KMS-11 (cell line): ENCODE data around the gene NBEA.

Source experiments
- H2AFZ ChIP-seq: fragments of 200-600 bp; sonication (generic); 2 replicates; pipeline ENCODE4 v1.6.1; 2016; ENCODE audit warnings: antibody characterized with exemption, mixed run types, low read depth
- H3K27ac ChIP-seq: fragments of 200-600 bp; sonication (generic); 2 replicates; pipeline ENCODE4 v1.6.1; 2016; ENCODE audit warnings: mild to moderate bottlenecking, mixed run types
- H3K27me3 ChIP-seq: fragments of 200-600 bp; sonication (generic); 2 replicates; pipeline ENCODE4 v1.6.1; 2017; ENCODE audit warnings: mild to moderate bottlenecking, low read depth, mixed run types, moderate library complexity; ENCODE audit not compliant: insufficient read depth
- H3K36me3 ChIP-seq: fragments of 200-600 bp; sonication (generic); 2 replicates; pipeline ENCODE4 v1.6.1; 2017; ENCODE audit warnings: mild to moderate bottlenecking, mixed run types; ENCODE audit not compliant: insufficient read depth
- H3K4me1 ChIP-seq: fragments of 200-600 bp; sonication (generic); 2 replicates; pipeline ENCODE4 v1.6.1; 2016; ENCODE audit warnings: mild to moderate bottlenecking, low read depth, mixed run types; ENCODE audit not compliant: poor library complexity, severe bottlenecking
- H3K4me2 ChIP-seq: fragments of 200-600 bp; sonication (generic); 2 replicates; pipeline ENCODE4 v1.7.0; 2016; ENCODE audit warnings: mild to moderate bottlenecking, mixed run types
- H3K4me3 ChIP-seq: fragments of 200-600 bp; sonication (generic); IDR thresholded peaks from 2 replicates; pipeline ENCODE4 v1.6.1; 2017; ENCODE audit warnings: low read depth, low read length, mixed read lengths; ENCODE audit not compliant: insufficient read depth
- H3K79me2 ChIP-seq: fragments of 200-600 bp; sonication (generic); 2 replicates; pipeline ENCODE4 v1.6.1; 2016; ENCODE audit warnings: low read depth, mixed run types; ENCODE audit not compliant: insufficient read depth
- H3K9ac ChIP-seq: fragments of 200-600 bp; sonication (generic); 2 replicates; pipeline ENCODE4 v1.6.1; 2016; ENCODE audit warnings: mild to moderate bottlenecking, mixed run types
- H4K20me1 ChIP-seq: fragments of 200-600 bp; sonication (generic); 2 replicates; pipeline ENCODE4 v1.6.1; 2016; ENCODE audit warnings: mild to moderate bottlenecking, mixed run types; ENCODE audit not compliant: insufficient read depth
- TF ChIP-seq, protein P1 (sequence below): fragments of 200-600 bp; sonication (generic); conservative IDR thresholded peaks from 2 replicates; pipeline ENCODE4 v1.6.1; 2017; ENCODE audit warnings: low read depth, mild to moderate bottlenecking, antibody characterized with exemption, low read length, moderate library complexity, mixed read lengths

Gene NBEA

GRCh38 chr13:35238274-35238673 lies 296.2 kb downstream of the NBEA start:
- no peaks in the 10 kb centered on the region for H3K36me3 ChIP-seq
- H3K27ac ChIP-seq = no peak overlapping the region
- no peaks in the 10 kb centered on the region for H3K27me3 ChIP-seq
- no peak overlapping the region for H3K4me2 ChIP-seq
- TF ChIP-seq, protein P1, sequence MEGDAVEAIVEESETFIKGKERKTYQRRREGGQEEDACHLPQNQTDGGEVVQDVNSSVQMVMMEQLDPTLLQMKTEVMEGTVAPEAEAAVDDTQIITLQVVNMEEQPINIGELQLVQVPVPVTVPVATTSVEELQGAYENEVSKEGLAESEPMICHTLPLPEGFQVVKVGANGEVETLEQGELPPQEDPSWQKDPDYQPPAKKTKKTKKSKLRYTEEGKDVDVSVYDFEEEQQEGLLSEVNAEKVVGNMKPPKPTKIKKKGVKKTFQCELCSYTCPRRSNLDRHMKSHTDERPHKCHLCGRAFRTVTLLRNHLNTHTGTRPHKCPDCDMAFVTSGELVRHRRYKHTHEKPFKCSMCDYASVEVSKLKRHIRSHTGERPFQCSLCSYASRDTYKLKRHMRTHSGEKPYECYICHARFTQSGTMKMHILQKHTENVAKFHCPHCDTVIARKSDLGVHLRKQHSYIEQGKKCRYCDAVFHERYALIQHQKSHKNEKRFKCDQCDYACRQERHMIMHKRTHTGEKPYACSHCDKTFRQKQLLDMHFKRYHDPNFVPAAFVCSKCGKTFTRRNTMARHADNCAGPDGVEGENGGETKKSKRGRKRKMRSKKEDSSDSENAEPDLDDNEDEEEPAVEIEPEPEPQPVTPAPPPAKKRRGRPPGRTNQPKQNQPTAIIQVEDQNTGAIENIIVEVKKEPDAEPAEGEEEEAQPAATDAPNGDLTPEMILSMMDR = no peak
- no peaks in the 10 kb centered on the region for H4K20me1 ChIP-seq
- no peak overlapping the region for H3K4me3 ChIP-seq
- no peak overlapping the region for H2AFZ ChIP-seq
- H3K4me1 ChIP-seq = no peaks in the 10 kb centered on the region
- no peak overlapping the region for H3K9ac ChIP-seq
- H3K79me2 ChIP-seq = no peaks in the 10 kb centered on the region

DNA sequence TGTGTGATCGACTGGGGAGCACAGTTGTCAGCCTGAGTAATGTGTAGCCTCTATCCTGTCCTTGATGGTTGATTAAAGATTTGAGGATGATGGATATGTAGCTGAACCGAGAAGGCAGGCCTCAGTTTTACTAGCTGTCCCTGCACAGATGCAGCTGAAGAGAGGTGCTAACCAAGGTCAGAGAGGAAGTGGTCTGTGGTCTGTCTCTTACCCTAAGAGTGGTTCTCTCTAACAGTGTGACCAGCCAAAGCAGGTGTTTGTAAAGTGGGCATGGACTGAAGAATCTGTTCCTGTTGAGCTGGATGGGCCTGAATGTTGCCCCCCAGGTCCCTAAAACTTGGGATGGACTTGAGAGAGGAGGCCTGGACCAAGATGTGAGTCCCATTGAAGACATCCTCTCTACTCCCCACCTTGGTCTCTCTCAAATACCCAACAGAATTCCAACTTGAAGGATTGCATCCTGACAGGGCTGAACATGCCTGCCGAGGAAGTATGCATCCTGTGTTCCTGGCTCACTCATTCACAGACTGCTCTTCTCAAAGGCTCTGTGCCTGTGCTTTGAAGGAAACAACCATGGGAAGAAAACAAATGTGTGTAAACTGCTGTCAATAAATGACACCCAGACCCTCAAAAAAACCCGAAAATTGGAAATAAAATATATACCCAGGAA lies 310.6 kb downstream of the NBEA start:
- Histone ChIP-seq H3K79me2 (no peaks in the 10 kb centered on the region), H3K4me2 (no peak overlapping the region), H3K4me3 (no peak overlapping the region), H2AFZ (no peak overlapping the region), H3K36me3 (no peaks in the 10 kb centered on the region), H3K9ac (no peak overlapping the region), H3K4me1 (peaks cover 7% of the 10 kb centered on the region), H3K27me3 (no peaks in the 10 kb centered on the region), H3K27ac (no peak overlapping the region), H4K20me1 (no peaks in the 10 kb centered on the region)
- TF ChIP-seq, protein P1 = no peak

- TF ChIP-seq, protein P1 = no peak
- Histone ChIP-seq H2AFZ (no peak overlapping the region), H3K9ac (no peak overlapping the region), H3K27ac (no peak overlapping the region), H3K4me1 (peaks cover 7% of the 10 kb centered on the region), H3K79me2 (no peaks in the 10 kb centered on the region), H3K4me3 (no peak overlapping the region), H3K36me3 (no peaks in the 10 kb centered on the region), H3K4me2 (no peak overlapping the region), H3K27me3 (no peaks in the 10 kb centered on the region), H4K20me1 (no peaks in the 10 kb centered on the region)
Measured at GRCh38 chr13:35255241-35255640, 313.2 kb downstream of the NBEA start.

DNA sequence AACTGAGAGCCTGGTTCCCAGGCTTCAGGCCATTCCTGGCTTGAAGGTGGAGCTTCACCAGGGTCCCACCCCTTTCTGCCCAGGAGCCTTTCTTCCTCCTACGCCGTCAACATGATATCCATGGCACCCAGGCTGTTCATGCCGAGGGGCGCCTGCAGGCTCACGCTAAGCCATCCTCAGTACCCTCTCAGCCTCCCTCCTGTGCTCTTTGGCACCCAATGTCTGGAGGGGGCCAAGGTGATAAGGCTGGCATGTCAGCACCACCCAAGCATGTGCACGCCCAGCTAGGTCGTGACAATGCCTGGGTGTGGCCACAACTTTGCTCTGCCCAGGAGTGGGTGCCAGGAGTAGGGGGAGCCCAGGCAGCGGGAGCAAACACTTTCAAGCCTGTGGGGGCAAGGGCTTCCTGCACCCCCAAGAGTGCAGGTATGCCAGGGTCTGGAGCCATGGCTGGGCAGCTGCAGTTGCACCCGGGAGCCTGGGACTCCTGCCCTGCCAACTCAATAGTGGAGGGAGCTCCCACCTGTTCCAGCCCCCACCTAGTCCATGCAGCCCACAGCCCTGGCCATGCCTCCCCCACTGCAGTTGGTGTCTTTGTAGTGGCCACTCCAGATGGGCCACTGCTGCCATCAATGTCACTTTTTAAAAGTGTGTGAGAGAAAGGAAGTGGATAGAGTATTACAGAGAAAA lies 314.5 kb downstream of the NBEA start:
- no peaks in the 10 kb centered on the region for H4K20me1 ChIP-seq
- H3K4me1 ChIP-seq = peaks cover 7% of the 10 kb centered on the region
- H3K9ac ChIP-seq = no peak overlapping the region
- no peaks in the 10 kb centered on the region for H3K79me2 ChIP-seq
- no peak overlapping the region for H3K4me2 ChIP-seq
- H3K36me3 ChIP-seq = no peaks in the 10 kb centered on the region
- TF ChIP-seq, protein P1 = no peak
- no peak overlapping the region for H2AFZ ChIP-seq
- no peak overlapping the region for H3K4me3 ChIP-seq
- H3K27me3 ChIP-seq = no peaks in the 10 kb centered on the region
- H3K27ac ChIP-seq = no peak overlapping the region
